SKM-1 treated with dmso at 0.1 percent for 144 hours (cell line): ENCODE results near the gene PI16.

Experiments used
- DNase-seq: peaks from one replicate; lab custom pipeline; 2025; ENCODE audit not compliant: unreplicated experiment; lab: John Stamatoyannopoulos, UW

Gene PI16, protein sequence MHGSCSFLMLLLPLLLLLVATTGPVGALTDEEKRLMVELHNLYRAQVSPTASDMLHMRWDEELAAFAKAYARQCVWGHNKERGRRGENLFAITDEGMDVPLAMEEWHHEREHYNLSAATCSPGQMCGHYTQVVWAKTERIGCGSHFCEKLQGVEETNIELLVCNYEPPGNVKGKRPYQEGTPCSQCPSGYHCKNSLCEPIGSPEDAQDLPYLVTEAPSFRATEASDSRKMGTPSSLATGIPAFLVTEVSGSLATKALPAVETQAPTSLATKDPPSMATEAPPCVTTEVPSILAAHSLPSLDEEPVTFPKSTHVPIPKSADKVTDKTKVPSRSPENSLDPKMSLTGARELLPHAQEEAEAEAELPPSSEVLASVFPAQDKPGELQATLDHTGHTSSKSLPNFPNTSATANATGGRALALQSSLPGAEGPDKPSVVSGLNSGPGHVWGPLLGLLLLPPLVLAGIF

DNA sequence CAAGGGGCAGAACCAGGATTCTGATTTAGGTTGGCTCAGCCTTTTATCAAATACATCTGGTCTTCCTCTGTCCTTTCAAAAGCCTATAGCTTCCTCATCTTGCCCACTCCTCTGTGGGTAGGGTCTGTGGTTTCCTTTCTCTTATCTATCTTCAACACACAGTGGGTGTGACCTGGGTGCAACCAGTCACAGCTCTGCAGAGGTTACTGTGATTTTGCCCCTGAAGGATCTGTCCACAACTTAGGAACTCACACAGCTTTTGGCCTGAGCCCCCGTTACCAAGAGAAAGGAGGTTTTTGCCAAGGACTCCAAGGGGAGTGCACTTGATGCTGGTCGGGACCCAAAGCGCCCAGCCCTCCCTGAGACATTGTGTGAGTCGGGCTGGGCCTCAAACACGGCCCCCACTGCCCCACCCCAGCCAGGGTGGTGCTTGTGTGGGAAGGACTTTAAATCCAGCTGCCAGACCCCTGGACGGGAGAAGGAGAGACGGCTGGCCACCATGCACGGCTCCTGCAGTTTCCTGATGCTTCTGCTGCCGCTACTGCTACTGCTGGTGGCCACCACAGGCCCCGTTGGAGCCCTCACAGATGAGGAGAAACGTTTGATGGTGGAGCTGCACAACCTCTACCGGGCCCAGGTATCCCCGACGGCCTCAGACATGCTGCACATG is at the start of gene PI16:
PI16 (plus strand) TSS at position 477 of the 670 bp plus-strand sequence; CDS start at position 500, 23 bp downstream.
- DNase-seq, result peak; percentile 53

DNA sequence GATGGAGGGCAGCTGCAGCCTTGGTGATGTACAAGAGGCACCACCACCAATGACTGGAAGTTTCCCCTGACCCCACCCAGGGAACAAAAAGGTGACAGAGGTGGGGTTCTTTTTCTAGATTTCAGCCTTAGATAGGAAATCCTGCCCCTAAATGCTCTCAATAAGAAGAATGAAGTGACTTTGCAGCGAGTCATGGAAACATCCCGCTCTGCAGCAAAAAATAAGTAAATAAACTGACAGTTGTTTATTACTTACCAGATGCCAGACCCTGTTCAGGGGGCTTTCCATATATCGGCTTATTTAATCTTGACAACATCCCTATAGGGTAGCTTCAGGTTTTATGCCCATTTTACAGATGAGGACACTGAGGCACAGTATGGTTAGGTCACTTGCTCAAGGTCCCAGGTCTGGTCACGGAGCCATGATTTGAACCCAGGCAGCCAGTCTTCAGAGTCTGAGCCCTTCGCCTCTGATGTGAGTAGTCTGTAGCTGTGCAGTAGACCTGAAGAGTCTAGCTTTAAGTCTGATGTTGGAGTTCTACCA is 49.6 kb upstream of the PI16 start:
- DNase-seq, result no peak

DNA sequence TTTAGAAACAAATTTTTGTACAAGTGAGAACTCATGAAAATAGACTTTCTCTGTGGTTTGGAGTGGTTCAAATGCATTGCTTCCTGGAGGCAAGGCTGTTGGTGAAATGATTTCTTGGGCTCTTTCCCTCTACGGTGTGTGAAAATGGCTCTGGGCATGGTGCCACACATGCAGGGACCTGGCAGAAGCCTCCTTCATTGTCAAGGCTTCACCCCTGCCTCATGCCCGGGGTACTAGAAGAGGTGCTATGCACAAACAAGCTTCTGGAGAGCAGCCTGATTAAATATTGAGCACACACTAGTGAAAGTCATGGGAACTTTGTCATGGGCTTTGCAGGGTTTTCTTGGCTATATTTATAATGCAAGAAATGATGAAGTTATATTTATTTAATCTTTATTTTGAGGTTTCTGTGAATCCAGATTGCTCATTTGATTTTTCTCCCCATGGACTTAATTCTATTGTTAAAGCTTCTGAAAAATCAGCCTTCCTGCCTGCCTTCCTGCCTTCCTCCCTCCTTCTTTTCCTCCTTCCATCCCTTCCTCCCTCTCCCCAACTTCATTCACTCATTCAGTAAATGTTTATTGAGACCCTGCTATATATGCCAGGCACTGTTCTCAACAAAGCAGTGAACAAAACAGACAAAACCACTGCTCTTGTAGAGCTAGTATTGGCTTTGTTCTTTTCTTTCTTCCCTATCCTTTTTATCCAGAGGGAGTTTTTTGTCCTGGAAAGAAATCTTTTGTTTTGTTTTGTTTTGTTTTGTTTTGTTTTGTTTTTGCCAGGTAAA is 47.8 kb upstream of the PI16 start:
- DNase-seq, result no peak

DNA sequence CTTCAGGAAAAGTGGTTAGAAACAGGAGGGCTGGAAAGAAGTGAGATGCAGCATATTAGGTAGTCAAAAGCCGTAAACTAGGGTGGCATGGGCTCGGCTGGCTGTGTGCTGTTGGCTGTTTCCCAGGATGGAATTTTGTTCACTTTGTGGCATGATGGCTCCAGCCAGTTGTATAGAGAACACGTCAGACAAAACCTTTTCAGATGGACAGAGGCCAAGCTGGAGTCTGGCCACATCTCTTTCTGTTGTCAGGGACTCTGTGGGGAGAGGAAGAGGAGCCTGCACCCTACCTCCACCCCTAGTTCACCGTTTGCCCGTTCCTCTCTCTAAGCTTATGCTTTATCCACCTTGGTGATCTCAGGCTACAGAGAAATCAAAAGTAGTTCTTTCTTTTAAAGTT is 46.8 kb upstream of the PI16 start:
- no peak for DNase-seq

DNA sequence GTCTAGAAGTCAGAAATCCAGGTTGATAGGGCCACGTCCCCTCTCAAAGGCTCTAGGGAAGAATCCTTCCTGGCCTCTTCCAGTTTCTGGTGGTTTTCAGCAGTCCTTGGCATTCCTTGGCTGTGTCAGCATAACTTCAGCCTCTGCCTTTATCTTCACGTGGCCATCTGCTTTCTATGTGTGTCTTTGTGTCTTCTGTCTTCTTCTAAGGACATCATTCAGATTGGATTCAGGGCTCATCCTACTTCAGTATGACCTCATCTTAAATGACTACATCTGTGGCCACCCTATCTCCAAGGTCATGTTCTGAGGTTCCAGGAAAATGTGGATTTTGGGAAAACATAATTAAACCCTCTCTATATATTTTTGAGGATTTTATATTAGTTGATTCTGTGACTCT is 45.8 kb upstream of the PI16 start:
- DNase-seq, result no peak

DNA sequence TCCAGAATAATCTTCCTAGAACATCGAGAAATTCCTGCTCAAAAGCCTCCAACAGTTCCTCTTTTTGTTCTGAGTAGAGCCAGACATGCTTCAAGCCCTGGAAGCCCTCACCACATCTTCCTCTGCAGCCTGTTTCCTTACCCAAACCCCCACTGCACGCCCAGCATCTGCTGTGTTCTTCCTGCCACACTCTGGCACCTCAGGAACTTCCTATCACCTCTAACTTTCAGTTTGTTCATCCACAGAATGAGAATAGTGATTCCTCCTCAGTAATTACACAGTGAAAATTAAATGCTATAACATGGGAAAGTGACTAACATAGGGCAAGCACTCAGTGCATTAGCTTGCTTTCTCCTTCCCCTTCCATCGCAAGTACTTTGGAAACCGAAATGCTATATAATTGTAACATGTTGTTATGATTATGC is 42.5 kb upstream of the PI16 start:
- peak; percentile 67 for DNase-seq

DNA sequence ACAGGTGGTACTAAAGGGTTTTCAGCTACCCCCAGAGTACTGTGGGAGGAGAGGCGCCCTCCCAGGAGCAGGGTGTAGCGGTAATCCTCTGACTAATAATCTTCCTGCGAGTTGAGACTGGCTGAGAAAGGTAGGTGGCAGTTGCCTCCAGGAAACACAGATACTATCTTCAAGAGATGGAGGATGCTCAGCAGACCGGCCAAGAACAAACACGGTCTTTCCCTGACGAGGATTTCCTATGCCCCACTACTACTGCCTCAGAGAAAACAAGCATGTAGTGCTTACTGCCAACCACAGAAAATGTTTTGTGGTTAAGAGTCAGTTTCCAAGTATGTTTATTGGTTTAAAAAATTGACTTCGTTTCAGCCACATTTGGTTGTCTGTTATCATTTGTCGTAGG is 42.0 kb upstream of the PI16 start:
- DNase-seq, result no peak

DNA sequence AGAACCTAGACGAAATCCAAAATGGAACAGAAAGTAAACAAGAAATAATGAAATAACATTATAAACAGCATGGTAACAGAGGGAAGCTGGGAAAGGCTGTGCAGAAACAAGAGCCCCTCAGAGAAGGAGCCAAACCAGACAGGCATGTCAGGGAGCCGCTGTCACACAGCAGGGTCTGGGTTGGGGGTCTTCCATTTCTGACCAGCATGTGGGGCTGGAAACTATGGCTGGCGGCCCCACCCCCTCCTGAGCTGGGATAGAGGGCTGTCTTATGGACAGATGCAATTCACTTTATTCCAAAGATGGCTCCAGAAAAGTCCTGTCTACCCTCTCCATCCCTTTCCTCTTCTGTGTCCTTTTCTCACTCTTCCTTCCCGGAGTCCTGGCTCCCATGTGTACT is 41.5 kb upstream of the PI16 start:
- no peak for DNase-seq

DNA sequence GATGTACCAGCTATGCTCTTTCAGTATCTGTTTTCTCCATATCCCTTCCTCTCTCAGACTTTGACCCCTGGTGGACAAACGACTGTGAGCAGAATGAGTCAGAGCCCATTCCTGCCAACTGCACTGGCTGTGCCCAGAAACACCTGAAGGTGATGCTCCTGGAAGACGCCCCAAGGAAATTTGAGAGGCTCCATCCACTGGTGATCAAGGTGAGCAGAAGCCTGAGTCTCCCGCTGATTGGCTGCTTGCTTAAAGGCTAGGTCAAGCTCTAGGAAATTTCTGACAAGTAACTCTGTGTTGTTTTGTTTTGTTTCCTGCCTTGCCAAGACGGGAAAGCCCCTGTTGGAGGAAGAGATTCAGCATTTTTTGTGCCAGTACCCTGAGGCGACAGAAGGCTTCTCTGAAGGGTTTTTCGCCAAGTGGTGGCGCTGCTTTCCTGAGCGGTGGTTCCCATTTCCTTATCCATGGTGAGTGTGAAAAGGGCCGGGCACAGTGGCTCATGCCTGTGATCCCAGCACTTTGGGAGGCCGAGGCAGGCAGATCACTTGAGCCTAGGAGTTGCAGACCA is 40.2 kb upstream of the PI16 start:
- DNase-seq, result no peak

DNA sequence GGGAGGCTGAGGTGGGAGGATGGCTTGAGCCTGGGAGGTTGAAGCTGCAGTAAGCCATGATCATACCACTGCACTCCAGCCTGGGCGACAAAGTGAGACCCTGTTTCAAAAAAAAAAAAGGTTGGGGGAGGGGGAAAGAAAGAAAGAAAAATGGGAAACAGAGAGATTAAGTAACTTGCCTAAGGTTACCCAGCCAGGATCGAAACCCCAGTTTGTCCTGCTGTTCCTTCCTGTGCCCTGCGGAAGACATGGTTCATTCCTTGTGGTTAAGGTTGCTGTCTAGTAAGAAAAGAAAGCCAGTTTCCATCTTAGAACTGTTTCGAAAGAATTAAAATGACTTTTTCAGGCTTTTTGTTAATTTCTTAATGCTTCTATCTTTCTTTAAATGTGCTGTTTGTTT is 38.9 kb upstream of the PI16 start:
- DNase-seq, result no peak

DNA sequence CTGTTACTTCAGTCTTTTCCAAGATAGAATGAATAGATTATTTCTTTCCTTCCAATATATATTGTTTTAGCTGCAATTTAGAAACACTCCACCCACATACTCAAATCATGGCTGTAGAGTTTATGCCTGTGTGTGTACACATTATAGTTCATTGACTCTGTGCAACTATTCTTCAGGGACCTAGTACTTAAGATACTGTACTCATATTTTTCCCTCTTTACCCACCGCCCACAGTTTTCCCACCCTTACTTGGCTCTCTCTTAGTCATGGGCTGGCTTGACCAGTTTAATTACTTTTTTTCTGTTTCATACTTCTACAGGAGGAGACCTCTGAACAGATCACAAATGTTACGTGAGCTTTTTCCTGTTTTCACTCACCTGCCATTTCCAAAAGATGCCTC is 38.4 kb upstream of the PI16 start:
- DNase-seq, result no peak

DNA sequence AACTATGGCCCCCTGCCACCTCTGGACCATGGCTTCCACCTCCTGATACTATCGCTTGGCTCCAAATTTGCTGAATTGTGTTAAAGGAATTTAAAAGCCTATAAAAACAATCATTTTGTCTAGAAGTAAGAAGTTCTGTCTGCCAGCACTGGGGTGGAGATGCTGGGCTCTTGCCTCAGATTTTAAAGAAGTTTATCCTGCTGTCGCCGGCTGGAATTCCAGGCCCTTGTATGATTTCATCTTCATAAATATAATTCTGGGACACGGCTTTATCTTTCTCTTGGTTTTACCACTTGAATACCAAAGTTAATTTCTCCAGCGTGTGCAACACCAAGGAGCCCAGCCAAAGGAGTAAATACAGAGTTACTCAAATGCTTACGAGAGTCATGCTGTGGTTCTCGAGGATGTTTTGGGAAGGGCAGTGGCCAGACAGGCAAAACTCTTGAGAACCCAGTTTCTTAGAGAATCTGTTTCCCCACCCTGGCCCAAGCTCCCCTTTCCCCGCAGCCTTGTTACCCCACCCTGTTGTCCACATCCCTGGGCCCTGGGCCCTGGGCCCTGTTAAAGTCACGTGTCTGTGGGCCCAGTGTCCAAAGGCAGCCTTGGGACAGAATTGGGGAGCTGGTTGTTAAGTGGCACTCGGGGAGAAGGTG is 36.9 kb upstream of the PI16 start:
- DNase-seq, result no peak

DNA sequence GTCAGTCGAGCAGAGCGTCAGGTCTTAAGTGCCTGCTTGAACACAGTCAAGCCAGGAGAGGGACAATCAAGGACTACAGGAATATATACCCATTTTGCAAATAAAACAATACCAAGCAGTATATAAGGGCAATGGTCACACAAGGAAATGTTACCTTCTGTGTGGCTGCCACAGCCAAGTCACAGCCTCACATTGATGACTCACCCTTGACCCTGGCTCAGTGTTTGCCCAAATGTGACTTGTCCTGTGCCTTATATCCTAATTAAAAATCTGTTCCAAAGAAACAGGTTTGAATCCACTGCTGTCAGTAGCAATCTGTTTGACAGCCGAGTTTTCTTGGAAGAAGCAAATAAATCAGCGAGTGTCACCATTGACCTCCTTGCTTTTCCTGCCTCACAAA is 34.5 kb upstream of the PI16 start:
- DNase-seq, result no peak

DNA sequence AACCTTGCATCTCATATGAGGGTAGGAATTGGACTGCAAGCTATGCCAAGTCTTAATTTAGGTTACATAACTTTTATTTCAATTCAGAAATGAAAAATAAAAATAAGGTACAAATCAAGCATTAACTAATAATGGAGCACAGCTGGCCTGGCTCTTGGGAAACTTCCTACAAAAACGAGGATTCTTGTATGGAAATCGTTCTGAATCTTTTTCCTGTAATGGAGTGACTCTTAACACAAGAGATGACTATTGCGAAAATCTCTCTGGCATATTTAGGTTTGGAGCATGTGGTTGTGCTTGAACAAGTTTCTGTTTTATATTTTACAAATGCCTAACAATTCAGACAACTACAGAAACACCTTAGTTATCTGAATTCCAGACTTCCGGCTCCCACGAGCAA is 34.0 kb upstream of the PI16 start:
- no peak for DNase-seq

DNA sequence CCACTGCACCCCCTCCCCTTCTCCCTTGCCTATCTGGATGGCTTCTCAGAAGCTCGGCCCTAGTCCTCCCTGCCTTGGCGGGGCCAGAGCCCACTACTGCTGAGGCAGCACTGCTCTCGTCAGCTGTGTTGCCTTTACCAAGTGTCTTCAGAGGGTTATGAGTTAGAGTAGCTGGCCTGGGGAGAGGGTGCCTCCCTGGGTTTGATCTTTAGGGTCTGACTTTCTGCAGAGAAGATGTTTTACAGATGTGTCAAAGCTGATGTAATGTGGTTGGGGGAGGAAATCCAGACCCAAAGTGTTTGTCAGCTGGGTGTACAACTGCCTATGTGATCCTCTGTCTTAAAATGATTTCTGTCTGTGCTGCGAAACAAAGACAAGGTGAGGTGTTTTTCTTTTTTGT is 30.4 kb upstream of the PI16 start:
- no peak for DNase-seq

DNA sequence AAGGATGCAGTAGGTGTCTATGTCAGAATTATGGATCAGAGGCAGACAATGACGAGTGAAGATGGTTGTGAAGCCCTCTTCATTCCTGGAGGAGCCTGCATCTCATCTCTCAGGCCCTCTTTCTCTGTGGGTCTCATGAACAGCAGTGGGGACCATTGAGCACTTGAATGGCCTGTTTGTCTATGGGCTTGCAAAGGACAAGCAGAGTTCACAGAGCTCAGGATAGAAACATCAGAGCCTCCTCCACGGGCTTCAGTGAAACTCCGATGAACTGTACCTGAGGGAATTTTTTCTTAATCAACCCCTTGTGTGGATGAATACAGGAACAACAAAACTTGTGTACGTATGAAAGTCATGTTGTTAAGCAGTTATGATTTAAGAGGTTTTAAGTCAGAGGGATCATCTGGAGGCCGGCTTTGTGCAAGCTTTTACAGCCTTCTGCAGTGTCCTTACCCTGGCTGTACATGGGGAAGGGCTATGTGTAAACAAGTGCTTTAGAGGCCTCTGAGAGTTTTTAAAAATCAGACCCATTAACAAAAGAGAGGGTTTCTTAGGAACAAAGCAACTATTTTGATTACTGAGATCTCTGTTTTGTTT is 29.7 kb upstream of the PI16 start:
- DNase-seq, result no peak

DNA sequence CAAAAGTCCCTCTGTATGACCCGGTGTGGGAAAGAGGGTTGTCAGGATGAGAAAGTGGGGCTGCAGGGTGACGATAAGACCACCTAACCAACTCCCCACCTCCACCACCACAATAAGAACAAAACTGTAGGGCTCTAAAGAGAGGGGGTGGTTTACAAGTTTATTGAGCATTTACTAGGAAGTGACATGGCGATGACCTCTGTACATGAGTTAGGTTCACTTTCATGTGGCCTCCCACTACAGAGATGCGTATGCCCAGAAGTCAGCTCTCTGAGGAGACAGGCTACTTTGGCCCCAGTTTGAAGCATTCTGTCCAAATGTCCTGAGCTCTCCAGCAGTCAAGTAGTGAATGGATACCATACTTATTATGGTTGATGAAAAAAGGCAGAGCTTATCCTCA is 28.7 kb upstream of the PI16 start:
- no peak for DNase-seq

DNA sequence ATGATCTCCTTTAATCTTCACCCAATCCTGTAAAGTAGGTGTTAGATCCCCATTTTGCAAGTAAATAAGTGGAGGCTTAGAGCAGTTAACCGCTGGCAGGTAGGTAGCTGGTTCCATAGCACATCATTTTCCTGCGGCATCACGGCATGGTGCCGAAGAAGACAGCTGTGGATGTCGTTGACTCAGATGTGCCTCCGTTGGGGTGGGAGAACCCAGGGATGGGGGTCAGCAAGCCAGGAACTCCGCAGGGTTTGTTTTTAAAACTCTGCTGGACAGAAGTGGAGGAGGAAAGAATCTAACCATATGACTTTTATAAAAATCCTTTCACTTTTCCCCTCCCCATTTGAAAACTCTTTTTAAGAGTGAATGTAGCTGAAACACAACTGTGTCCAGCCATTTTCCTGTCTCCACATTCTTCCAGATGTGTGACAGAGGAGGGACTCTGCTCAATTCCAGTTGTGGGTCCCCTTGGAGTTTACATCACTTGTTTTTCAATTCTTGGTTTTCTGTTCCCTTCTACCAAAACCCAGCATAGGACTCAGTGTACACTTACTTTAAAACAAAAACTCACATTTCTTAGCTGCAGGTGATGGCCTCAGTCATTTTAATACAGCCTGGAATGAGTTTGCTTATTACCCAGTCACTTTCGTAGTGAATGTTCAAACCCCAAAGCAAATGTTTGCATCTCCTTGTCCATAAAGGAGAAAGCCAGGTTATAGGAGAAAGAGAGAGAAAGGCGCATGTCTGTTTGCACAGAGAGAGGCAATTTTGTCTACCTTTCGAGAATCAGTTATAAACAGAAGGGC is 27.6 kb upstream of the PI16 start:
- DNase-seq, result no peak
